Small intestine (tissue), 7 donors: Measurements from ENCODE around the gene FBN2. TPM values are rescaled to one million over a fixed set of nuclear protein-coding genes. Genes with fewer than 3 reads are reported as not detected.

Experiments
- DNase-seq, 2 donors: peaks; one replicate each; pipeline versions ENCODE4 v3.0.0 to v3.0.0-alpha.2; 2013
- FAIRE-seq: peaks from 2 replicates; lab custom pipeline; 2012; peaks lifted over from hg19 to GRCh38; lab: Jason Lieb, UNC
- H3K27ac ChIP-seq, 3 donors: one replicate each; pipeline ENCODE4 v1.5.1; 2013; ENCODE audit warnings: low read length in 2 of 3, mild to moderate bottlenecking in 2 of 3, control low read depth in 1 of 3, inconsistent platforms in 1 of 3, low read depth in 1 of 3, moderate library complexity in 1 of 3
- H3K27me3 ChIP-seq, 3 donors: one replicate each; pipeline ENCODE4 v1.6.1; 2013; ENCODE audit warnings: low read length in 3 of 3, inconsistent platforms in 1 of 3; ENCODE audit not compliant: control insufficient read depth in 3 of 3, insufficient read depth in 3 of 3
- H3K36me3 ChIP-seq, 3 donors: one replicate each; pipeline ENCODE4 v1.6.1; 2013; ENCODE audit warnings: low read length in 3 of 3, inconsistent platforms in 1 of 3, low read depth in 1 of 3, mild to moderate bottlenecking in 1 of 3, moderate library complexity in 1 of 3; ENCODE audit not compliant: control insufficient read depth in 3 of 3, insufficient read depth in 2 of 3
- H3K4me1 ChIP-seq, 3 donors: one replicate each; pipeline ENCODE4 v1.6.1; 2013; ENCODE audit warnings: low read length in 2 of 3, inconsistent platforms in 1 of 3, low read depth in 1 of 3, mild to moderate bottlenecking in 1 of 3, moderate library complexity in 1 of 3; ENCODE audit not compliant: control insufficient read depth in 3 of 3, insufficient read depth in 2 of 3
- H3K4me3 ChIP-seq, 3 donors: one replicate each; pipeline ENCODE4 v1.5.1; 2013; ENCODE audit warnings: low read length in 3 of 3, control low read depth in 1 of 3, inconsistent platforms in 1 of 3, low read depth in 1 of 3, mild to moderate bottlenecking in 1 of 3, moderate library complexity in 1 of 3
- H3K9me3 ChIP-seq, 2 donors: one replicate each; pipeline ENCODE4 v1.6.1; 2013; ENCODE audit warnings: low read depth in 1 of 2, low read length in 1 of 2; ENCODE audit not compliant: control insufficient read depth in 2 of 2, insufficient read depth in 1 of 2
- WGBS, 3 donors: extraction: QIAGEN DNeasy Blood & Tissue Kit; methylation state at CpG; one replicate each; pipeline ENCODE4 v1.1.7; 2013; 5-methylcytosine and 5-hydroxymethylcytosine counted together
- polyA plus RNA-seq, 4 donors: library from polyadenylated mRNA; stranded (reverse) in 3 of 4; unstranded in 1 of 4; fragments of 200-250 nt in 3 of 4; fragments of 120-200 nt in 1 of 4; gene quantifications; one replicate each; pipeline versions ENCODE4 v1.2.1 to v1.2.3, GENCODE V29; 2013
- donor health status: healthy with polysubstance abuse.
- donor health status: control.
- donor health status: control.
- donor health status: Bipolar disorder and iron deficiency.
- donor health status: healthy.

Gene FBN2
- polyA plus RNA-seq, 4 donors: under 0.01 to 16.9 (median 0.21) TPM; not detected in 1

- Histone ChIP-seq H3K4me3 (no peak overlapping the region), H3K36me3 (no peaks in the 10 kb centered on the region), H3K27ac (no peak overlapping the region), H3K4me1 (no peaks in the 10 kb centered on the region), H3K9me3 (no peaks in the 10 kb centered on the region), H3K27me3 (no peaks in the 10 kb centered on the region)
- WGBS, 3 donors: 9 to 40% (median 31%) methylated on average over 2 of the region's 2 CpGs
- no peak for FAIRE-seq
- no peak for DNase-seq
Measured at GRCh38 chr5:128566178-128566577, 28.1 kb upstream of the FBN2 start.

- Histone ChIP-seq H3K36me3 (no peaks in the 10 kb centered on the region), H3K9me3 (no peaks in the 10 kb centered on the region), H3K4me1 (no peaks in the 10 kb centered on the region), H3K27me3 (no peaks in the 10 kb centered on the region), H3K27ac (no peak overlapping the region), H3K4me3 (no peak overlapping the region)
- DNase-seq (no peak), FAIRE-seq (no peak)
- 85 to 88% (median 87%) methylated on average over 13 of the region's 13 CpGs for WGBS, 3 donors
Measured at GRCh38 chr5:128559300-128560297, 21.6 kb upstream of the FBN2 start.

- Histone ChIP-seq H3K27me3 (no peaks in the 10 kb centered on the region), H3K4me3 (no peak overlapping the region), H3K9me3 (peaks cover 0 to 12% of the 10 kb centered on the region in 2 donors), H3K36me3 (no peaks in the 10 kb centered on the region), H3K27ac (no peak overlapping the region), H3K4me1 (no peaks in the 10 kb centered on the region)
- DNase-seq (no peak), FAIRE-seq (no peak)
Measured at GRCh38 chr5:128553747-128554146, 15.7 kb upstream of the FBN2 start.

- FAIRE-seq: no peak
- 94 to 100% (median 100%) methylated on average over 1 of the region's 1 CpG for WGBS, 3 donors
- H3K27me3 ChIP-seq: no peaks in the 10 kb centered on the region
- H3K4me3 ChIP-seq: no peak overlapping the region
- H3K4me1 ChIP-seq: no peaks in the 10 kb centered on the region
- peaks cover 0 to 12% of the 10 kb centered on the region in 2 donors for H3K9me3 ChIP-seq
- H3K27ac ChIP-seq: no peak overlapping the region
- H3K36me3 ChIP-seq: no peaks in the 10 kb centered on the region
- no peak for DNase-seq
Measured at GRCh38 chr5:128551476-128551875, 13.4 kb upstream of the FBN2 start.

- peaks cover 0 to 12% of the 10 kb centered on the region in 2 donors for H3K9me3 ChIP-seq
- no peak overlapping the region for H3K4me3 ChIP-seq
- no peaks in the 10 kb centered on the region for H3K36me3 ChIP-seq
- DNase-seq (no peak), FAIRE-seq (no peak)
- H3K4me1 ChIP-seq: no peaks in the 10 kb centered on the region
- H3K27me3 ChIP-seq: no peaks in the 10 kb centered on the region
- no peak overlapping the region for H3K27ac ChIP-seq
Measured at GRCh38 chr5:128549496-128549895, 11.5 kb upstream of the FBN2 start.

- H3K4me1 ChIP-seq: no peaks in the 10 kb centered on the region
- peaks cover 0 to 6% of the 10 kb centered on the region in 2 donors for H3K9me3 ChIP-seq
- no peak overlapping the region for H3K27ac ChIP-seq
- DNase-seq (no peak), FAIRE-seq (no peak)
- no peaks in the 10 kb centered on the region for H3K27me3 ChIP-seq
- no peak overlapping the region for H3K4me3 ChIP-seq
- 38 to 54% (median 47%) methylated on average over 5 of the region's 5 CpGs for WGBS, 3 donors
- H3K36me3 ChIP-seq: no peaks in the 10 kb centered on the region
Measured at GRCh38 chr5:128546658-128547281, 8.7 kb upstream of the FBN2 start.

- DNase-seq (no peak), FAIRE-seq (no peak)
- Histone ChIP-seq H3K27me3 (peaks cover 5 to 28% (median 8%) of the 10 kb centered on the region in 3 donors), H3K9me3 (peaks cover 0 to 4% of the 10 kb centered on the region in 2 donors), H3K4me3 (no peak overlapping the region), H3K36me3 (no peaks in the 10 kb centered on the region), H3K4me1 (no peaks in the 10 kb centered on the region), H3K27ac (no peak overlapping the region)
- WGBS, 3 donors: 85 to 89% (median 85%) methylated on average over 3 of the region's 3 CpGs
Measured at GRCh38 chr5:128541385-128541784, 3.3 kb upstream of the FBN2 start.

GRCh38 chr5:128539038-128539429 lies 989 bp upstream of the FBN2 start:
- peaks cover 0 to 4% of the 10 kb centered on the region in 2 donors for H3K9me3 ChIP-seq
- H3K4me1 ChIP-seq: no peaks in the 10 kb centered on the region
- H3K27me3 ChIP-seq: peaks cover 5 to 36% (median 11%) of the 10 kb centered on the region in 3 donors
- FAIRE-seq (no peak), DNase-seq (peak in 1 of 2 donors; percentile 22)
- 2 to 9% (median 5%) methylated on average over 19 to 20 of the region's 20 CpGs for WGBS, 3 donors
- H3K4me3 ChIP-seq: peak overlapping the region in 1 of 3 donors; percentile 61
- no peaks in the 10 kb centered on the region for H3K36me3 ChIP-seq
- H3K27ac ChIP-seq: peak overlapping the region in 1 of 3 donors; percentile 62
